ENCODE measurements around the gene PON2. TPM values are rescaled to one million over a fixed set of nuclear protein-coding genes. Genes with fewer than 3 reads are reported as not detected.

Gene PON2
- total RNA-seq, result 71.7 and 77.5 TPM in 2 replicates

- no peak for DNase-seq (ENCODE audit: low read depth)
- no peak for TF ChIP-seq CTCF (IDR thresholded peaks at IDR 0.05; ENCODE audit: insufficient read depth, low read length, poor library complexity, severe bottlenecking)
Observed at GRCh38 chr7:95434557-95435421, at the start of gene PON2. Gene PON2, minus strand, starts transcription at chr7:95435028. Its CDS starts 77 bp downstream, at chr7:95434951.

GRCh38 chr7:95482424-95482823 lies 47.6 kb upstream of the PON2 start:
- Histone ChIP-seq H3K27me3 (ENCODE audit: control insufficient read depth, insufficient read depth, low read length) (no peaks in the 10 kb centered on the region), H3K36me3 (ENCODE audit: control insufficient read depth, insufficient read depth, low read length) (no peaks in the 10 kb centered on the region), H3K4me3 (ENCODE audit: low read depth, low read length) (no peak overlapping the region)
- DNase-seq (ENCODE audit: low read depth), result no peak
- TF ChIP-seq CTCF (IDR thresholded peaks at IDR 0.05; ENCODE audit: insufficient read depth, low read length, poor library complexity, severe bottlenecking), result no peak

More at GRCh38 chr7:95434557-95435421, at the start of gene PON2:
- Histone ChIP-seq H3K4me3 (ENCODE audit: low read depth, low read length) (peak within 1 kb of the TSS; percentile 75), H3K27me3 (ENCODE audit: control insufficient read depth, insufficient read depth, low read length) (no peaks in the 10 kb centered on the region), H3K36me3 (ENCODE audit: control insufficient read depth, insufficient read depth, low read length) (no peaks in the 10 kb centered on the region)

- no peak for TF ChIP-seq CTCF (IDR thresholded peaks at IDR 0.05; ENCODE audit: insufficient read depth, low read length, poor library complexity, severe bottlenecking)
- DNase-seq (ENCODE audit: low read depth), result no peak
- H3K4me3 ChIP-seq (ENCODE audit: low read depth, low read length), result no peak overlapping the region
- H3K27me3 ChIP-seq (ENCODE audit: control insufficient read depth, insufficient read depth, low read length), result no peaks in the 10 kb centered on the region
- no peaks in the 10 kb centered on the region for H3K36me3 ChIP-seq (ENCODE audit: control insufficient read depth, insufficient read depth, low read length)
Observed at GRCh38 chr7:95481271-95482165, 46.7 kb upstream of the PON2 start.

DNA sequence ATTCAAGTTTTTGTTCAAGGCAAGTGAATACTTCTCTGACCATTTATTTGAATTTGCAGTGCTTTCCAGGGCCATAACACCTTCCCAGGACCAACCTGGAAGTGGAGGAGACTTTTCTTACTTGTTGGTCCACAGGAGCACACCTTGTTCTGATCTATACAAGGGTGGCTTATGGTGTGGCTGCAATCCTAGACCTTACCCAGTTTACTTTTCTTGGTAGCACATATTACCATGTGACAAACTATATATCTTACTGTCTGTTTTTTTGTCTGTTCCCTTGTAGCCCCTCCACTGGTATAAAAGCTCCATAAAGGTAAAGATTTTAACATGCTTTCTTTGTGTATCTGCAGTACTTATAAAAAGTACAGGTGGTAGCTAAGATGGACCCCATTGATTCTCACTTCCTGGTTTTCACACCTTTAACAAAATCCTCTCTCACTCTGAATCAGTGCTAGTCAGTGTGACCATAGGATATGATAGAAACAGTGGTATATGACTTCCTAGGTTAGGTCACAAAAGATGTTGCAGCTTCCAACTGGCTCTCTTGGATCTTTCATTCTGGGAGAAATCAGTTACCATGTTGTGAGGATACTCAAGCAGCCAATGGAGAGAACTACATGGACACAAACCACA lies 45.3 kb upstream of the PON2 start:
- Histone ChIP-seq H3K27me3 (ENCODE audit: control insufficient read depth, insufficient read depth, low read length) (no peaks in the 10 kb centered on the region), H3K4me3 (ENCODE audit: low read depth, low read length) (no peak overlapping the region), H3K36me3 (ENCODE audit: control insufficient read depth, insufficient read depth, low read length) (no peaks in the 10 kb centered on the region)
- DNase-seq (ENCODE audit: low read depth), result no peak
- TF ChIP-seq CTCF (IDR thresholded peaks at IDR 0.05; ENCODE audit: insufficient read depth, low read length, poor library complexity, severe bottlenecking), result no peak

GRCh38 chr7:95478272-95479037 lies 43.6 kb upstream of the PON2 start:
- peak overlapping the region; percentile 4 for H3K4me3 ChIP-seq (ENCODE audit: low read depth, low read length)
- no peak for DNase-seq (ENCODE audit: low read depth)
- H3K36me3 ChIP-seq (ENCODE audit: control insufficient read depth, insufficient read depth, low read length), result no peaks in the 10 kb centered on the region
- TF ChIP-seq CTCF (IDR thresholded peaks at IDR 0.05; ENCODE audit: insufficient read depth, low read length, poor library complexity, severe bottlenecking), result peak; percentile 52
- H3K27me3 ChIP-seq (ENCODE audit: control insufficient read depth, insufficient read depth, low read length), result no peaks in the 10 kb centered on the region
